Activated CD8-positive, alpha-beta T cell treated with anti-CD3 and anti-CD28 coated beads, Interleukin-2, amount 10 ng/mL, durations not matched to agents 7 days and 5 days (primary cell): ENCODE measurements around the gene CAPN11. TPM values are rescaled to one million over a fixed set of nuclear protein-coding genes. Genes with fewer than 3 reads are reported as not detected.

Experiments
- ATAC-seq: fragments of 150-1000 bp; cut with Tn5 transposase; one replicate; pipeline ENCODE4 v1.10.0; 2021; ENCODE audit warnings: moderate library complexity
- CTCF ChIA-PET: fragments of 350-600 bp; sonication (Branson Sonifier 250); formaldehyde crosslinking; loops from one replicate; lab custom pipeline; 2021; ENCODE audit warnings: antibody characterized with exemption; lab: Charles Lee
- POLR2A ChIA-PET: fragments of 350-600 bp; sonication (Branson Sonifier 250); formaldehyde crosslinking; loops from one replicate; lab custom pipeline; 2021; ENCODE audit warnings: antibody characterized with exemption; lab: Charles Lee
- DNase-seq: peaks from one replicate; pipeline ENCODE4 v3.0.0-alpha.2; 2020
- H3K27ac Mint-ChIP-seq: one replicate; pipeline ENCODE4 v1.8.0; 2021; ENCODE audit warnings: mild to moderate bottlenecking, mixed read lengths
- H3K27me3 Mint-ChIP-seq: one replicate; pipeline ENCODE4 v1.8.0; 2021; ENCODE audit warnings: low read depth, mixed read lengths
- H3K36me3 Mint-ChIP-seq: one replicate; pipeline ENCODE4 v1.8.0; 2021; ENCODE audit warnings: low read depth, mixed read lengths
- H3K4me1 Mint-ChIP-seq: one replicate; pipeline ENCODE4 v1.8.0; 2021; ENCODE audit warnings: low read depth, mixed read lengths
- H3K4me3 Mint-ChIP-seq: one replicate; pipeline ENCODE4 v1.8.0; 2021; ENCODE audit warnings: mild to moderate bottlenecking, mixed read lengths
- H3K9me3 Mint-ChIP-seq: one replicate; pipeline ENCODE4 v1.8.0; 2022; ENCODE audit warnings: mixed read lengths; ENCODE audit not compliant: insufficient read depth
- total RNA-seq, 2 experiments: library from RNA; stranded (reverse); gene quantifications; one replicate each; pipeline ENCODE4 v1.2.3, GENCODE V29; 2021

Gene CAPN11
- total RNA-seq, 2 experiments from 2014 or later = 0.58 to 0.70 TPM

DNA sequence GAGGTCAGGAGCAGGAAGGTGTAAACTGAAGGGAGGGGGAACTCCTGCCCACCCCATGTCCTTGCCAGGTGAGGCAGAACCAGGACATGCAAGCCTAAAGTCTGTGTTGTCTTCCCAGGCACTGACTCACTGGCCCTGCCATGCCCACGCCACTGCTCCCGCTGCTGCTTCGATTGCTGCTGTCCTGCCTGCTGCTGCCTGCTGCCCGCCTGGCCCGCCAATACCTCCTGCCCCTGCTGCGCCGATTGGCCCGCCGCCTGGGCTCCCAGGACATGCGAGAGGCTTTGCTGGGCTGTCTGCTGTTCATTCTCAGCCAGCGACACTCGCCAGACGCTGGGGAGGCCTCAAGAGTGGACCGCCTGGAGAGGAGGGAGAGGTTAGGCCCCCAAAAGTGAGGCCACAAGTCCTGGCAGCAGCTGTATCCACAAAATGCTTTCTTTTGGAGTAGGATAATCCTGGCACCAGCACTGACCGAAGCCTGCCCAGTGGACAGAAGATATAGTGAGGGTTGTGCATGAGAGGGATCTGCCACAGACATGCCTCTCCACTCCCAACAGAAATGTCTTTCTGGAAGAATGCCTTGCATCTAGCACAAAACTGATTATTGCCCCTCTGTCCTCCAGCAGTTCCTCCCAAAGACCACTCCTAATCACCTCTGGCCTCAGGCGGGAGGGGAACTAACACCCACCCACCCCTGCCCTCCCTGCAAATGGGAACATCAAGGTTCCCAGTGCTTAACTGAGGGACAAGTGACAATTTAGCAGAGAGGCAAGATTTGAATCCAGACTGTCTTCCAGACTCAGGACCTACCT is 58.9 kb downstream of the CAPN11 start:
- no peaks in the 10 kb centered on the region for H3K9me3 Mint-ChIP-seq
- H3K4me1 Mint-ChIP-seq = peaks cover 27% of the 10 kb centered on the region
- no peaks in the 10 kb centered on the region for H3K36me3 Mint-ChIP-seq
- CTCF ChIA-PET = interaction anchor here (1.3 kb wide), 1 partner anchor 44 kb away, joined by 4 read pairs; no protein-coding TSS in a partner anchor
- POLR2A ChIA-PET = interaction anchor here (0.8 kb wide), 1 partner anchor 29 kb away, joined by 3 read pairs; the partner anchor contains the start of gene HSP90AB1
- H3K27ac Mint-ChIP-seq = no peak overlapping the region
- ATAC-seq (no peak), DNase-seq (no peak)
- peaks cover 14% of the 10 kb centered on the region for H3K27me3 Mint-ChIP-seq
- no peak overlapping the region for H3K4me3 Mint-ChIP-seq

GRCh38 chr6:44219053-44219814 is 60.6 kb downstream of the CAPN11 start:
- Mint-ChIP-seq H3K27me3 (peaks cover 11% of the 10 kb centered on the region), H3K9me3 (no peaks in the 10 kb centered on the region), H3K4me3 (no peak overlapping the region), H3K4me1 (peaks cover 37% of the 10 kb centered on the region), H3K36me3 (no peaks in the 10 kb centered on the region), H3K27ac (no peak overlapping the region)
- ChIA-PET POLR2A (interaction anchor here (1.3 kb wide), 1 partner anchor 28 kb away, joined by 5 read pairs; the partner anchor contains the start of gene HSP90AB1), CTCF (interaction anchor here (0.9 to 1.7 kb wide), 3 partner anchors 17 to 44 kb away, joined by 3 to 6 read pairs (median 6); no protein-coding TSS in a partner anchor)
- DNase-seq (peak; percentile 45), ATAC-seq (no peak)

DNA sequence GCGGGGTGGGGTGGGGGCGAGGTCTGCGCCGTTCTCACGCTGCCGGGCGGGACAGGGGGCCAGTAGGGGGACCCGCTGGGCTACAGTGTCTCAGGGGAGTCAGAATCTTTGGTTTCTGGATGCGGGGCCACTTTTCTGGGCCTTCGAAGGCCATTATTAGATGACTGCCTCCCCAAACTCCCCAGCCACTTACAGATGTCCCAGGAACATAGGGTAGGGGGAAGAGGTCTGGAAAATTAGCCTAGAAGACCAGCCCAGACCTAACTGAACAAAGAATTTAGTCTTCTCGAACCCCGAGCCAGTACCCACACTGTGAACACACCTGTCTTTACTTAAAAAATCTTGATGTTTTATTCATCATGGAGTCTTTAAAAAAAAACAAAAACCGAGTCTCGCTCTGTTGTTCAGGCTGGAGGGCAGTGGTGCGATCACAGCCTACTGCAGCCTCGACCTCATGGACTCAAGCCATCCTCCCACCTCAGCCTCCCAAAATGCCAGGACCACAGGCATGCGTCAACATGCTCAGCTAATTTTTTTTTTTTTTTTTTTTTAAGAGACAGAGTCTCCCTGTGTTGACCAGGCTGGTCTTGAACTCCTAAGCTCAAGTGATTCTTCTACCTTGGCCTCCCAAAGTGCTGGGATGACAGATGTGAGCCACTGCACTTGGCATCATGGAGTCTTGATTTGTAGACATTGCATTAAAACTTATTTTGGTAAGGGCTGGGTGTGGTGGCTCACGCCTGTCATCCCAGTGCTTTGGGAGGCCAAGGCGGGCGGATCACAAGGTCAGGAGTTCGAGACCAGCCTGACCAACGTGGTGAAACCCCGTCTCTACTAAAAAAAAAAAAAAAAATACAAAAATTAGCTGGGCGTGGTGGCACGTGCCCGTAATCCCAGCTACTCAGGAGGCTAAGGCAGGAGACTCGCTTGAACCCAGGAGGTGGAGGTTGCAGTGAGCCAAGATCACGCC is 61.5 kb downstream of the CAPN11 start:
- Mint-ChIP-seq H3K4me3 (peak overlapping the region; percentile 36), H3K9me3 (no peaks in the 10 kb centered on the region), H3K27me3 (peaks cover 9% of the 10 kb centered on the region), H3K36me3 (peaks cover 2% of the 10 kb centered on the region), H3K27ac (no peak overlapping the region), H3K4me1 (peaks cover 45% of the 10 kb centered on the region)
- CTCF ChIA-PET = interaction anchor here (1.4 to 1.7 kb wide), 2 partner anchors 16 to 26 kb away, joined by 6 read pairs; no protein-coding TSS in a partner anchor
- POLR2A ChIA-PET = interaction anchor here (0.6 to 1.3 kb wide), 2 partner anchors 27 to 129 kb away, joined by 3 to 5 read pairs; partner anchors contain the start of gene HSP90AB1
- ATAC-seq = no peak
- DNase-seq = no peak

DNA sequence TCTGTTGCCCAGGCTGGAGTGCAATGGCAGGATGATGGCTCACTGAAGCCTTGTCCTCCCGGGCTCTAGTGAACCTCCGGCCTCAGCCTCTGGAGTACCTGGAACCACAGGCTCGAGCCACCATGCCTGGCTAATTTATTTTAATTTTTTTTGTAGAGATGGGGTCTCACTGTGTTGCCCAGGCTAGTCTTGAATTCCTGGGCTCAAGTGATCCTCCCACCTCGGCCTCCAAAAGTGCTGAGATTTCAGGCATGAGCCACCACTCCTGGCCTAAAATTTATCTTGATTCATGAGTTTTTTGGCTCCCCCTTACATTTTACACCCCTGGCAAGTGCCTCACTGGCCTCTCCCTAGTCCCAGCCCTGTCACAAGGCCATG is 62.3 kb downstream of the CAPN11 start:
- H3K4me1 Mint-ChIP-seq = peaks cover 50% of the 10 kb centered on the region
- H3K27ac Mint-ChIP-seq = peak overlapping the region; percentile 3
- DNase-seq = no peak
- no peak for ATAC-seq
- ChIA-PET CTCF (interaction anchor here (0.6 to 2.0 kb wide), 8 partner anchors 9 to 48 kb away, joined by 3 to 10 read pairs (median 5); partner anchors contain the start of genes HSP90AB1 and SLC35B2), POLR2A (interaction anchor here (0.7 to 4.1 kb wide), 2 partner anchors 26 to 31 kb away, joined by 3 to 37 read pairs; partner anchors contain the start of gene HSP90AB1)
- H3K9me3 Mint-ChIP-seq = no peaks in the 10 kb centered on the region
- peaks cover 2% of the 10 kb centered on the region for H3K36me3 Mint-ChIP-seq
- peaks cover 9% of the 10 kb centered on the region for H3K27me3 Mint-ChIP-seq
- H3K4me3 Mint-ChIP-seq = no peak overlapping the region

GRCh38 chr6:44221291-44221960 is 62.8 kb downstream of the CAPN11 start:
- H3K4me1 Mint-ChIP-seq = peaks cover 54% of the 10 kb centered on the region
- H3K36me3 Mint-ChIP-seq = peaks cover 2% of the 10 kb centered on the region
- H3K4me3 Mint-ChIP-seq = no peak overlapping the region
- POLR2A ChIA-PET = interaction anchor here (0.6 to 4.1 kb wide), 3 partner anchors 25 to 602 kb away, joined by 3 to 37 read pairs (median 3); partner anchors contain the start of gene HSP90AB1
- CTCF ChIA-PET = interaction anchor here (0.6 to 2.0 kb wide), 10 partner anchors 9 to 49 kb away, joined by 3 to 10 read pairs (median 5); partner anchors contain the start of genes HSP90AB1 and SLC35B2
- H3K27me3 Mint-ChIP-seq = peaks cover 9% of the 10 kb centered on the region
- no peaks in the 10 kb centered on the region for H3K9me3 Mint-ChIP-seq
- H3K27ac Mint-ChIP-seq = peak overlapping the region; percentile 3
- peak; percentile 64 for ATAC-seq
- DNase-seq = peak; percentile 82

DNA sequence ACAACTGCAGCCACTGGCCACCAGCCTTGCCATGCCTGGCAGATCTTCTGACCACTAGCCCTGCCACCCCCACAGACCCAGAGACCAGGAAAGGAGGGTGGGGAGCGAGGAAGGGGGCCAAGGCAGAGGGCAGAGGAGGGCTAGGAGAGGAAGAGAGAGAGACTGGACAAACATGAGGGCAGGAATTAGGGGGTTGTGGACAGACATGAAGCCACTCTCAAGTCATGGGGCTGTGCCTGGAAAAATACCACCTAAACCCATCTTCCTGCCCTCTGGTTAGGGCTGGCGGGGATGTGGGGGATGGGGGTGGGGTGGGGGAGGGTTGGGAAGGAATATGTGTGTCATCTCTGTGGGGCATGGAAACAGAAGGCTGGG is 63.3 kb downstream of the CAPN11 start:
- ATAC-seq (no peak), DNase-seq (no peak)
- POLR2A ChIA-PET = interaction anchor here (0.6 to 4.1 kb wide), 2 partner anchors 25 to 602 kb away, joined by 3 to 37 read pairs; partner anchors contain the start of gene HSP90AB1
- H3K27ac Mint-ChIP-seq = no peak overlapping the region
- no peak overlapping the region for H3K4me3 Mint-ChIP-seq
- CTCF ChIA-PET = interaction anchor here (1.0 to 2.0 kb wide), 11 partner anchors 10 to 114 kb away, joined by 3 to 10 read pairs (median 5); partner anchors contain the start of genes HSP90AB1 and SLC35B2
- H3K36me3 Mint-ChIP-seq = peaks cover 2% of the 10 kb centered on the region
- no peaks in the 10 kb centered on the region for H3K9me3 Mint-ChIP-seq
- peaks cover 9% of the 10 kb centered on the region for H3K27me3 Mint-ChIP-seq
- peaks cover 56% of the 10 kb centered on the region for H3K4me1 Mint-ChIP-seq

- peaks cover 8% of the 10 kb centered on the region for H3K27me3 Mint-ChIP-seq
- ChIA-PET CTCF (interaction anchor here (1.0 to 4.0 kb wide), 10 partner anchors 12 to 115 kb away, joined by 3 to 37 read pairs (median 5); partner anchors contain the start of gene SLC35B2), POLR2A (interaction anchor here (4.1 kb wide), 1 partner anchor 24 kb away, joined by 37 read pairs; the partner anchor contains the start of gene HSP90AB1)
- peak overlapping the region; percentile 80 for H3K4me3 Mint-ChIP-seq
- H3K36me3 Mint-ChIP-seq = peaks cover 2% of the 10 kb centered on the region
- DNase-seq (no peak), ATAC-seq (no peak)
- H3K27ac Mint-ChIP-seq = peak overlapping the region; percentile 79
- H3K4me1 Mint-ChIP-seq = peaks cover 56% of the 10 kb centered on the region
- H3K9me3 Mint-ChIP-seq = no peaks in the 10 kb centered on the region
These were observed 64.1 kb downstream of the CAPN11 start for GRCh38 chr6:44222486-44223318.

DNA sequence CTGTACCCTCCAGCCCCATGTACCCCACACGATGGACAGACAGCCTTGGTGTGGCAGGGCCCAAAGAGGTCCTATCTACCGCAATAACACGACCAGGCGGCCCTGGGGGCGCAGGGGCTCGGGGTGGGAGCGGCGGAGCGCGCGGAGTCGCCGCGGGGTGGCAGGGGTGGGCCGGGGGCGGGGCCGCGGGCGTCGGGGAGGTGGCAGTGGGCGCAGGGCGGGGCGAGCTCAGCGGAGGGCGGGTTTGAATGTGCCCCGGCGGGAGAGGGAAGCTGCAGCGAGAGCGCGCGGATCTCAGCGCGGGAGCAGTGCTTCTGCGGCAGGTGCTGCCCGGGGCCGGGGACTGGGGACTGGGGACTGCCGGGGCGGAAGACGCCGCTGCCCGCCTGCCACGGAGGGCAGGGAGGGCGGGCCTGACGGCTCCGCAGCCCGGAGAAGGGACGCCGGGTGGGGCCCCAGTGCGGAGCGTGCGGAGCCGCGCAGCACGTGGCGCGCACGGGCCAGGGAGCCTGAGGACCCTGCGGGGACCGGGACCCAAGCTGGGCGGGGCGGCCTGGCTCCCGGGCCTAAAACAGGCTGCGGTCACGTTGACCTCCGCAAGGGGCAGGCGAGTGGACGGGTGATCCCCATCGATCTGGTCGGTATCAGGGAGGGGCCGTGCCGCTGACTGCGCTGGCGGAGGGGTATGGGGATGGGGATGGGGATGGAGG is 64.9 kb downstream of the CAPN11 start, which contains the start of gene SLC29A1:
TSS of gene SLC29A1 (plus strand) at position 277 of the 710 bp plus-strand sequence. CDS start 3,719 bp downstream, outside the sequence.
- peak within 1 kb of the TSS; percentile 79 for H3K27ac Mint-ChIP-seq
- peaks cover 51% of the 10 kb centered on the region for H3K4me1 Mint-ChIP-seq
- H3K36me3 Mint-ChIP-seq = peaks cover 2% of the 10 kb centered on the region
- DNase-seq (peak; percentile 88), ATAC-seq (peak; percentile 84)
- H3K9me3 Mint-ChIP-seq = no peaks in the 10 kb centered on the region
- peaks cover 2% of the 10 kb centered on the region for H3K27me3 Mint-ChIP-seq
- H3K4me3 Mint-ChIP-seq = peak within 1 kb of the TSS; percentile 80
- ChIA-PET POLR2A (interaction anchor here (1.1 to 4.1 kb wide), 2 partner anchors 23 to 33 kb away, joined by 5 to 37 read pairs; partner anchors contain the start of genes HSP90AB1 and SLC35B2), CTCF (interaction anchor here (1.0 to 4.0 kb wide), 11 partner anchors 9 to 125 kb away, joined by 3 to 37 read pairs (median 5); partner anchors contain the start of gene SLC35B2)
